GM21825 (cell line): ENCODE measurements around the gene CLTCL1.
"Not testable (repeated sequence)": the region's sequence is repeated elsewhere in the genome, so short reads cannot be mapped to it uniquely, and the experiment has no call there.

Experiments used
- ATAC-seq: cut with Tn5 transposase; IDR thresholded peaks from one replicate; pipeline ENCODE4 v1.9.1; 2021; ENCODE audit warnings: mild to moderate bottlenecking, moderate library complexity; ENCODE audit not compliant: unreplicated experiment

Gene CLTCL1

GRCh38 chr22:19291218-19291579 is 320 bp downstream of the CLTCL1 start:
- peak; percentile 15 for ATAC-seq

GRCh38 chr22:19290400-19291217 is 910 bp downstream of the CLTCL1 start:
- no peak for ATAC-seq

- ATAC-seq, result no peak
These were observed 1.9 kb downstream of the CLTCL1 start for GRCh38 chr22:19289475-19290161.

GRCh38 chr22:19287889-19288288 is 3.6 kb downstream of the CLTCL1 start:
- no peak for ATAC-seq

GRCh38 chr22:19287076-19287707 is 4.3 kb downstream of the CLTCL1 start:
- ATAC-seq, result no peak

- no peak for ATAC-seq
These were observed 5.7 kb downstream of the CLTCL1 start for GRCh38 chr22:19285831-19286230.

GRCh38 chr22:19279143-19279542 is 12.4 kb downstream of the CLTCL1 start:
- not testable (repeated sequence) for ATAC-seq

- ATAC-seq, result no peak
These were observed 13.7 kb downstream of the CLTCL1 start for GRCh38 chr22:19277785-19278184.

- ATAC-seq, result no peak
These were observed 15.5 kb downstream of the CLTCL1 start for GRCh38 chr22:19275919-19276600.

GRCh38 chr22:19275513-19275912 is 16.0 kb downstream of the CLTCL1 start:
- ATAC-seq, result no peak

- ATAC-seq, result no peak
These were observed 16.4 kb downstream of the CLTCL1 start for GRCh38 chr22:19275104-19275503.

GRCh38 chr22:19271856-19272535 is 19.5 kb downstream of the CLTCL1 start:
- ATAC-seq, result no peak

GRCh38 chr22:19271273-19271855 is 20.2 kb downstream of the CLTCL1 start:
- no peak for ATAC-seq

GRCh38 chr22:19270873-19271272 is 20.6 kb downstream of the CLTCL1 start:
- ATAC-seq, result no peak

GRCh38 chr22:19266547-19267086 is 24.9 kb downstream of the CLTCL1 start:
- ATAC-seq, result no peak

GRCh38 chr22:19265779-19266178 is 25.7 kb downstream of the CLTCL1 start:
- ATAC-seq, result no peak

- ATAC-seq, result no peak
These were observed 30.7 kb downstream of the CLTCL1 start for GRCh38 chr22:19260804-19261203.

- ATAC-seq, result no peak
These were observed 31.3 kb downstream of the CLTCL1 start for GRCh38 chr22:19260194-19260593.

GRCh38 chr22:19258968-19259288 is 32.6 kb downstream of the CLTCL1 start:
- ATAC-seq, result not testable (repeated sequence)

GRCh38 chr22:19258371-19258770 is 33.1 kb downstream of the CLTCL1 start:
- no peak for ATAC-seq
